ENCODE data around the gene ATOH1. TPM values are rescaled to one million over a fixed set of nuclear protein-coding genes. Genes with fewer than 3 reads are reported as not detected.

Gene ATOH1
- total and polyA plus RNA-seq, 10 of the 15 experiments (the other 5 are each of a cell fraction or from before 2014, with no cell fraction given), result not detected

- BruUV-seq (replicated peaks), result no TSS peak
- DNase-seq (ENCODE audit: low read depth, low spot score), result no peak
- no peak for FAIRE-seq
- Histone ChIP-seq H2AFZ (ENCODE audit: control insufficient read depth, low read depth, low read length) (no peak overlapping the region), H3K9me3 (replicated peaks; ENCODE audit: control insufficient read depth, insufficient read depth, low read length) (no peaks in the 10 kb centered on the region; the same call in 2 of the 3 replicates), H3K4me1 (ENCODE audit: control insufficient read depth, insufficient read depth, low read length) (no peaks in the 10 kb centered on the region), H3K27me3 (replicated peaks in 1 of 2; ENCODE audit: control insufficient read depth in 2 of 2, insufficient read depth in 2 of 2, low read length in 1 of 2) (peaks cover 5 to 12% of the 10 kb centered on the region in 2 experiments), H3K79me2 (ENCODE audit: control insufficient read depth, insufficient read depth, low read length) (no peaks in the 10 kb centered on the region), H4K20me1 (ENCODE audit: control insufficient read depth, insufficient read depth) (no peaks in the 10 kb centered on the region), H3K9ac (ENCODE audit: control insufficient read depth, insufficient read depth, low read length) (no peak overlapping the region), H3K36me3 (ENCODE audit: control insufficient read depth in 2 of 2, insufficient read depth in 2 of 2, low read length in 1 of 2) (no peaks in the 10 kb centered on the region), H3K4me2 (ENCODE audit: control insufficient read depth, insufficient read depth) (no peak overlapping the region), H3K27ac (ENCODE audit: control insufficient read depth, insufficient read depth) (no peak overlapping the region), H3K4me3 (no peak overlapping the region)
- intact Hi-C loops (cut with micrococcal nuclease; ENCODE audit: unreplicated experiment), result no loop called here
- CTCF ChIA-PET, result no interaction called here
- 31% methylated on average over 70 of the region's 70 CpGs for WGBS (ENCODE audit: insufficient coverage, insufficient replicate concordance, low lambda C conversion rate, missing lambda C conversion rate)
- RAD21 ChIA-PET (ENCODE audit: unreplicated experiment), result no interaction called here
- TF ChIP-seq SMAD5 (IDR thresholded peaks at IDR 0.05; ENCODE audit: low read depth) (no peak), BRCA1 (IDR thresholded peaks at IDR 0.05; ENCODE audit: low read depth, low read length) (no peak), PKNOX1 (IDR thresholded peaks at IDR 0.05) (no peak), NFYB (IDR thresholded peaks at IDR 0.05; ENCODE audit: insufficient read depth, low read depth, low read length) (no peak), E2F4 (IDR thresholded peaks at IDR 0.05; ENCODE audit: low read depth, low read length) (no peak), ZZZ3 (IDR thresholded peaks at IDR 0.05; ENCODE audit: control insufficient read depth, insufficient read length, low read depth) (no peak), IRF4 (IDR thresholded peaks at IDR 0.05; ENCODE audit: low read depth, low read length) (no peak), SPI1 (IDR thresholded peaks at IDR 0.05; ENCODE audit: borderline replicate concordance, insufficient read depth, low read depth, low read length) (no peak)
- SMC1A ChIA-PET (ENCODE audit: uncharacterized antibody, unreplicated experiment), result no interaction called here
- POLR2A ChIA-PET, result no interaction called here
- ATAC-seq, result no peak; the same call in 2 of the 3 replicates
- in situ Hi-C loops (cut with MboI), result no loop called here
Measured at GRCh38 chr4:93828995-93829819, 654 bp downstream of the ATOH1 start.

Measured in GM12878 (cell line).